HUES6 (cell line): ENCODE data around the gene CAMK2A.

Experiments
- H3K27ac ChIP-seq: 2 replicates; pipeline ENCODE4 v1.7.0; 2013; ENCODE audit warnings: low read depth, mild to moderate bottlenecking, low read length, inconsistent platforms
- H3K27me3 ChIP-seq: 2 replicates; pipeline ENCODE4 v1.6.1; 2013; ENCODE audit warnings: low read length; ENCODE audit not compliant: control insufficient read depth, insufficient read depth
- H3K36me3 ChIP-seq: 2 replicates; pipeline ENCODE4 v1.6.1; 2013; ENCODE audit warnings: low read length; ENCODE audit not compliant: control insufficient read depth, insufficient read depth
- H3K4me1 ChIP-seq: 2 replicates; pipeline ENCODE4 v1.6.1; 2013; ENCODE audit warnings: low read length; ENCODE audit not compliant: control insufficient read depth, insufficient read depth
- H3K4me3 ChIP-seq: 2 replicates; pipeline ENCODE4 v1.5.1; 2013; ENCODE audit warnings: low read depth, low read length
- H3K9ac ChIP-seq: one replicate; pipeline ENCODE4 v1.6.1; 2013; ENCODE audit warnings: mild to moderate bottlenecking, low read length
- H3K9me3 ChIP-seq: 2 replicates; pipeline ENCODE4 v1.6.1; 2013; ENCODE audit warnings: low read depth, low read length; ENCODE audit not compliant: control insufficient read depth, insufficient read depth

CAMK2A gene

DNA sequence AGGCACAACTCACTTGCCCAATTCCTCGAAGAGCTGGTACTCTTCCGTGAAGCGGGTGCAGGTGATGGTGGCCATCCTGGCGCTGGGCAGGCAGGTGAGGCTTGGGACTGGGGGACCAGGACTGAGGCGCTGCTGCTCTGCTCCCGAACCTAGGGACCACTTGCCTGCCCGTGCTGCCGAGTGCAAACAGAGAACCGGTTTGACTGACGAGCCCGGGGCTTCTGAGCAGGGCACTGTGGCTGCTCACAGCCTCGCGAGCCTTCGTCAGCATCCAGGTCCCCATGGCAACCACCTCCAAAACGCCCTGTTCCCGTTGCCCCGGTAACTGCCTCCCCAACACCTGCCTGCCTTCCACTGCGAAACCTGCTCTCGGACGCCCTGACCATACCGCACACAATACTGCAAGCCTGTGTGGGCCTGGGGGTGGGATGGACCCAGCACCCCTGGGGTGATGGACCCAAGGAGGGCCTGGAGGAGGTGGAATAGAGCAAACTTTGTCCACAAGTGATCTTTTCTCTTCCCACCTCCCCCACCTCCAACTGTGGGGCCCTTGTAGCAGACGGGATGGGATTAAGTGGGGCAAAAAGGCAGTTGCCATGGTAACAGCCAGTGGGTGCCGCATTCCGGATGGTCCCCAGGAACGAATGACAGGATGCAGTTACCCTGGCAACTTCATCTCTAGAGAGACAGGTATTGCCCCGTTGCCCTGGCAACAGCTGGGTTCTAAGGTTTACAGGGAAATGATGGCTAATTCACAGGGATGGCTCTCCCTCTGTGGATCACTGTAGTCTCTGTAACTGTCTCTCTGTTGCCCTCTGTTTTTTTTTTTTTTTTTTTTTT lies at the start of gene CAMK2A:
Gene CAMK2A (minus strand): TSS at position 223 of the 840 bp plus-strand sequence. CDS start 148 bp downstream, at position 75.
- Histone ChIP-seq H3K9ac (no peak within 1 kb of the TSS), H3K4me3 (no peak within 1 kb of the TSS), H3K4me1 (peaks cover 8% of the 10 kb centered on the region), H3K36me3 (no peaks in the 10 kb centered on the region), H3K27me3 (no peaks in the 10 kb centered on the region), H3K27ac (no peak within 1 kb of the TSS), H3K9me3 (no peaks in the 10 kb centered on the region)

DNA sequence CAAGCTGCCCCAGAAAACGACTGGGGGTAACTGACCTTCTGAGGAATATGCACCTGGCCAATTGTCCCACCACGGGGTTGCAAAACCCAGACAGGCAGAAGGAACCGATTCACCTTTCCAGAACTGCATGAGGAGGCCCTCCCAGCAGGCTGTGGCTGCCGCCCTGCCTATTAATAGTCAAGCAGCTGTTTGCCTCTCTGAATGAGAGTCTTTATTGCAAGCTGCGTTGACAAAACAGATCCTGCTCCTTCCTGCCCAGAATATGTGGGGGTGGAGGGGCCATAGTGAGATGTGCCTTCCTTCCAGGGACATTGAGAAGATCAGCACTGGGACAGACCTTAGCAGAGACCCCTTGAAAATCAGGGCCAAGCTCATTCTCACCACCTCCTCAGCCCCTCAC lies 49.6 kb upstream of the CAMK2A start:
- Histone ChIP-seq H3K27ac (no peak overlapping the region), H3K27me3 (no peaks in the 10 kb centered on the region), H3K4me3 (no peak overlapping the region), H3K9me3 (no peaks in the 10 kb centered on the region), H3K4me1 (no peaks in the 10 kb centered on the region), H3K36me3 (no peaks in the 10 kb centered on the region), H3K9ac (no peak overlapping the region)

DNA sequence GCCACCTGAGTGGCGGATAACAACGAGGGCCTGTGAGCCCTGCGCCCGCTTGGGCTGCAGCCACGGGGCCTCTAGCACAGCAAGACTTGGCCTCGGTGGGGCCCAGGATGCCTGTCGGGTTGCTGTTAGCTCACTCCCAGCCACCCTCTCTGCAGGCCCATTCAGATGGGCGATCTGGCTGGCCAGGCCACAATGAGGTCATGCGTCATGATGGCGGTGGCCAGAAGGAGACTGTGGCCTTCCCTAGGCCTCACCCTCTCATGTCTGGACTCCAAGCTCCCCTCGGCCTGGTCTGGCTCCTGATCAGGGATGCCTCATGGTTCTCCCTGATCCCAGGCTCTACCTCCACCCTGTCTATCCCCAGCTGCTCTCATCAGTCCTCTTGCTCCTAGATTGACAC lies 49.0 kb upstream of the CAMK2A start:
- Histone ChIP-seq H3K27ac (no peak overlapping the region), H3K4me1 (no peaks in the 10 kb centered on the region), H3K9ac (no peak overlapping the region)

DNA sequence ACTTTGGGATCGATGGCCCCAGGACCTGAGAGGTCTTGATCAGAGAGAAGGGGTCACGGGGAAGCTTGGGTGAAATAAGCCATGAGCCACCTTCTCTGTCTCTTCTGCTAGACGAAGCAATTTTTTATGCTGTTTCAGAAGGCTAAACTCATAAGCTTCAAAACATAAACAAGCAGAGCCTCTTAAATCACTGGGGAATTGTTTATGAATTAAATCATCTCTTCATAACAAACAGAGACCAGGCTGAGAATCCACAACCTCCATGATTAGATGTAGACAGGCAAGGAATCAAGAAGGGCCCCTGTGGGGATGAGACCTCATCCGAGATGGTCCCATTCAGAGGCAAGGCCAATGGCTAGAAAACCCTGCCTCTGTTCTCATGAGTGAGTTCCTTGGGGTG lies 46.2 kb upstream of the CAMK2A start:
- Histone ChIP-seq H3K27ac (no peak overlapping the region), H3K9ac (no peak overlapping the region), H3K27me3 (no peaks in the 10 kb centered on the region), H3K4me3 (no peak overlapping the region), H3K9me3 (no peaks in the 10 kb centered on the region), H3K4me1 (no peaks in the 10 kb centered on the region), H3K36me3 (no peaks in the 10 kb centered on the region)

More for the DNA sequence above, 49.0 kb upstream of the CAMK2A start:
- H3K4me3 ChIP-seq, result no peak overlapping the region
- H3K9me3 ChIP-seq, result no peaks in the 10 kb centered on the region
- H3K27me3 ChIP-seq, result no peaks in the 10 kb centered on the region
- no peaks in the 10 kb centered on the region for H3K36me3 ChIP-seq

GRCh38 chr5:150333400-150333799 lies 43.8 kb upstream of the CAMK2A start:
- no peaks in the 10 kb centered on the region for H3K9me3 ChIP-seq
- no peak overlapping the region for H3K9ac ChIP-seq
- H3K27ac ChIP-seq, result no peak overlapping the region
- no peaks in the 10 kb centered on the region for H3K36me3 ChIP-seq
- H3K4me3 ChIP-seq, result no peak overlapping the region
- H3K27me3 ChIP-seq, result no peaks in the 10 kb centered on the region
- H3K4me1 ChIP-seq, result no peaks in the 10 kb centered on the region

DNA sequence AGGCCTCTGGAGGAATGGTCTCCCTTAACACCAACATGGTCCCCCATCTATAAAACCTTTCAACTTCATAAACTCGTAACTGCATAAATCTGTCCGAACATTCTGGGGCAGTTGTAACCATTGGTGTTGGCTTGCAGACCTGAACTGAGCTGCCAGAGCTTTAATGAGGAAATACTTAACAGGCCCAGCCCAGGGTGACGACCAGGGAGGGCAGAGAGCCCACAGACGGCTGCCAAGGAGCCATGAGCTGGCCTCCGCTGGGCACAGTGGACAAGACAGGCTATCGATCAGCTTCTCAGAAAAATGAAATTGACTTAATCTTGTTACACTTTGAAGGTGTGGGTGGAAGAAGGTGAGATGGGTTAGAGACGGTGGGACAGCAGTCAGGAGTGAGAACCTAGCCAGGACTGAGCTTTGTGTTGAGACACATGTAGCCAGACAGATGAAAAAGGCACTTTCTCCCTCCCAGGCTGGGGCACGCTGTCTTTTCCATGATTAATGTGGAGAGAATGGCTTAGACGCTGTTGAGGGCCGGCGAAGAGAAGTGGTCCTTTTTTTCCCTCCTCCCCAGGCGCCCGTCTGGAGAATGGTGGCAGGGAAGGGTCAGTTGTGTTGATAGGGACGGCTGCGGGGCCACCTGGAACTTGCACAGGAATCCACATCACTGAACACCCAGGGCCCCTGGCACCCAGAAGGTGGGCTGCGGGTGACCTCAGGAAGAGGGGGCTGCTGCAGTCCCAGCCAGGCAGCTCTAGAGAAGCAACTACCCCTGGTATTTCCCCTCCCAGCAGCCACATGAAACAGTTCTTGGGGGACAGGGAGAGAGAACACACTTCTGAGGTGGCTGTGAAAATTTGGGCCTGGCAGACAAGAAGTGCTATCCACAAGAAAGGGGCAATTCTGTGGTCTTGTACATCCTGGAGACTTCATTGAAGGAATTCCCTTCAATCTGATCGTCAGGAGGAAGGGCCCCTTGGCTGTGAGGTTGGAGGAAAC lies 40.6 kb upstream of the CAMK2A start:
- Histone ChIP-seq H3K9ac (no peak overlapping the region), H3K4me1 (peaks cover 6% of the 10 kb centered on the region; the same call in 1 of the 2 replicates), H3K27ac (no peak overlapping the region), H3K4me3 (no peak overlapping the region), H3K36me3 (no peaks in the 10 kb centered on the region), H3K27me3 (no peaks in the 10 kb centered on the region), H3K9me3 (no peaks in the 10 kb centered on the region)

- Histone ChIP-seq H3K9me3 (no peaks in the 10 kb centered on the region), H3K9ac (no peak overlapping the region), H3K27me3 (no peaks in the 10 kb centered on the region), H3K27ac (no peak overlapping the region), H3K4me1 (peaks cover 6% of the 10 kb centered on the region; the same call in 1 of the 2 replicates), H3K4me3 (no peak overlapping the region), H3K36me3 (no peaks in the 10 kb centered on the region)
Measured at GRCh38 chr5:150329038-150329437, 39.5 kb upstream of the CAMK2A start.

GRCh38 chr5:150328515-150328914 lies 38.9 kb upstream of the CAMK2A start:
- no peaks in the 10 kb centered on the region for H3K36me3 ChIP-seq
- H3K27me3 ChIP-seq, result no peaks in the 10 kb centered on the region
- no peaks in the 10 kb centered on the region for H3K9me3 ChIP-seq
- H3K4me3 ChIP-seq, result no peak overlapping the region
- no peak overlapping the region for H3K27ac ChIP-seq
- no peak overlapping the region for H3K9ac ChIP-seq
- H3K4me1 ChIP-seq, result peaks cover 6% of the 10 kb centered on the region; the same call in 1 of the 2 replicates

DNA sequence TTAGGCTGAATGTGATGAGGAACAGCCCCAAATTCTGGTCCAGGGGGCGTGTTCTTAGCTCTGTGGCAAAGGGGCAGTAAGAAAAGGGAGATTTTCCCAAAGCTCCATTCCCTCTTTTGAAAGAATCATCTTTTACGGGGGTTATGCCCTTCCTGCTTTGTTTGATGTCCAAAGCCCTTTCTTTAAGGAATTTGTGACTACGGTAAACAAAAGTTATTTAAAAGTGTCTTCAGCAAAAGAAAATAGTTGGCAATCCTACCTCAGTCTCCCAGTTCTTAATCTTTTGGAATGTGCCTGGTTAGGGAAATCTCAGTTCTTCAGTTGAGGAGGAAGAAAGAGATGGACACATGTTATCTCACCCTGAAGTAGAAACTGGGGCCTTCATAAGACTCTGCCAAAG lies 37.6 kb upstream of the CAMK2A start:
- no peak overlapping the region for H3K4me3 ChIP-seq
- no peaks in the 10 kb centered on the region for H3K36me3 ChIP-seq
- no peaks in the 10 kb centered on the region for H3K9me3 ChIP-seq
- no peak overlapping the region for H3K9ac ChIP-seq
- H3K27me3 ChIP-seq, result no peaks in the 10 kb centered on the region
- H3K4me1 ChIP-seq, result peaks cover 6% of the 10 kb centered on the region; the same call in 1 of the 2 replicates
- H3K27ac ChIP-seq, result no peak overlapping the region

DNA sequence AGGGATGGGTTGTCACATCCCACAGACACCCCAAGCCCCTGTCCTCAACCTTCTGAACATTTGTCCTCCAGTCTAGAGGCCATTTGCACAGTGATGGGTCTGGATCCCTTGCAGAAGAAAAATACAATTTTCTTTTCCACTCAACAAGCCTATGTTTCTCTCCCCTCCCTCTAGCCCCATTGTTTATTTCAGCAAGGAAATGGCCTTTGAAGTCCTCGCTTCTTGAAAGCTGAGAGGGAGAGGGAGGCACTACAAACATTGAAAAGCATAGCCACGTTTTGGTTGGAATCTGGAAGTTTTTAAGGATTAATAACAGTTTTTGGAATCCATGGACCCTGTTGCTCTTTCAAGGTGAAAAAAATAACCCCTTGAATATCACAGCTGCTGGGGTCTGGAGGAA lies 37.1 kb upstream of the CAMK2A start:
- H3K9me3 ChIP-seq, result no peaks in the 10 kb centered on the region
- H3K4me3 ChIP-seq, result no peak overlapping the region
- peaks cover 6% of the 10 kb centered on the region; the same call in 1 of the 2 replicates for H3K4me1 ChIP-seq
- H3K27me3 ChIP-seq, result no peaks in the 10 kb centered on the region
- no peaks in the 10 kb centered on the region for H3K36me3 ChIP-seq
- no peak overlapping the region for H3K27ac ChIP-seq
- H3K9ac ChIP-seq, result no peak overlapping the region

- H3K9ac ChIP-seq, result no peak overlapping the region
- peaks cover 6% of the 10 kb centered on the region; the same call in 1 of the 2 replicates for H3K4me1 ChIP-seq
- H3K9me3 ChIP-seq, result no peaks in the 10 kb centered on the region
- no peak overlapping the region for H3K4me3 ChIP-seq
- H3K27ac ChIP-seq, result no peak overlapping the region
- H3K27me3 ChIP-seq, result no peaks in the 10 kb centered on the region
- no peaks in the 10 kb centered on the region for H3K36me3 ChIP-seq
Measured at GRCh38 chr5:150325426-150325825, 35.9 kb upstream of the CAMK2A start.
